Smooth muscle cell of bladder (primary cell): Measurements from ENCODE around the gene SETDB1. TPM values are rescaled to one million over a fixed set of nuclear protein-coding genes. Genes with fewer than 3 reads are reported as not detected.

Experiments used
- total RNA-seq: library from RNA; depleted of rRNA; stranded (reverse); fragments of >200 nt; gene quantifications from 2 replicates; pipeline ENCODE4 v1.2.3, GENCODE V29; 2014

SETDB1 gene
- 27.9 and 28.1 TPM in 2 replicates for total RNA-seq

DNA sequence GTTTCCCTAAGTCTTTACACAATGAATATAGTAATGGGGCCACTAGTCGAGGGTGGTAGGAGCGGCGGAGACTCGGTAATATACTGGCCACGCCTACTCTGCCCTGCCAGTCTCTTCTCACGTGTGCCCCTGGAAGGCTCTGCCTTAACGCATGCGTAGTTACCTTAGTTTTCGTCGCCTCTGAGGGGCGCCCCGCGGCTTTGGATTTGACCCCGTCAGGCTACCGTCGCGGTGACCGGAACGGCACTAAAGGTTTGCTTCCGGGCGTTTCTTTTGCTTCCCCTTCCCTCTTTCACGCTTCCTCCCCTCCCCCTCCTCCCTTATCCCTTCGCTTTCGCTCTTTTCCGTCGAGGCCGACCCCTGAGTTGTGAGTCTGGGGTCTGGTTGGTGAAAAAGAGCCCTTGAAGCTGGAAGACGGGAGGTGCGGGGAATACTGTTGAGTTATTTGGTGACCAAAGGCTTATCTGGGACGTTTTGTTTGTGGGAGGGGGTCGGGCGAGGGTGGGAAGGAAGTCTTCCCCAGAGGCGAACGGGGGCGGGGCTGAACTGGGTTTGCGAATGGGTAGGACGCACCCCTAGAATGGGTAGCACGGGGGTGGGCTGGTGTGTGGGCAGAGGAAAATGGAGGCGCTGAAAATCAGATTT is at the start of gene SETDB1:
Gene SETDB1, plus strand, starts transcription at position 267 of the 645 bp plus-strand sequence. CDS start 1,352 bp downstream, outside the sequence.

DNA sequence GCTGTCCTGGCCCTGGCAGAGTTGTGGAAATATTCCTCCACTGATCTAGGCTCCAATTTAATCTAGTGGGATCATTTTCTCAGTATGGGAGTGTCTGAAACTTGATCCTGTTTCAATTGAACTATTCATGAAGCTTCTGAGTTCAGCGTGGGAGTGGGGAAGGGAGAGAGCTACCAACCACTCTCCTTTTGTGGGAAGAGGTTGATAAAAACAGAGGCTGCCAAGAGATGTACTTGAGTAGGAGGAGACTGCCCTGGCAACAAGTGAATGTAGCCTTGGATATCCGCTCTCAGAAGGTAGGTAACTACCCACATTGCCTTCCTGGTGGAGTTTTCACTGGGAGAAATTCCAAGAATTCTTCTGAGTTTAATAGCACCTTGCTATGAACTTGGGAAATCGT is 39.1 kb upstream of the SETDB1 start, which contains the start of gene CTXND2:
Gene CTXND2, plus strand, starts transcription at position 119 of the 400 bp plus-strand sequence. CDS start 25,179 bp downstream, outside the sequence.

DNA sequence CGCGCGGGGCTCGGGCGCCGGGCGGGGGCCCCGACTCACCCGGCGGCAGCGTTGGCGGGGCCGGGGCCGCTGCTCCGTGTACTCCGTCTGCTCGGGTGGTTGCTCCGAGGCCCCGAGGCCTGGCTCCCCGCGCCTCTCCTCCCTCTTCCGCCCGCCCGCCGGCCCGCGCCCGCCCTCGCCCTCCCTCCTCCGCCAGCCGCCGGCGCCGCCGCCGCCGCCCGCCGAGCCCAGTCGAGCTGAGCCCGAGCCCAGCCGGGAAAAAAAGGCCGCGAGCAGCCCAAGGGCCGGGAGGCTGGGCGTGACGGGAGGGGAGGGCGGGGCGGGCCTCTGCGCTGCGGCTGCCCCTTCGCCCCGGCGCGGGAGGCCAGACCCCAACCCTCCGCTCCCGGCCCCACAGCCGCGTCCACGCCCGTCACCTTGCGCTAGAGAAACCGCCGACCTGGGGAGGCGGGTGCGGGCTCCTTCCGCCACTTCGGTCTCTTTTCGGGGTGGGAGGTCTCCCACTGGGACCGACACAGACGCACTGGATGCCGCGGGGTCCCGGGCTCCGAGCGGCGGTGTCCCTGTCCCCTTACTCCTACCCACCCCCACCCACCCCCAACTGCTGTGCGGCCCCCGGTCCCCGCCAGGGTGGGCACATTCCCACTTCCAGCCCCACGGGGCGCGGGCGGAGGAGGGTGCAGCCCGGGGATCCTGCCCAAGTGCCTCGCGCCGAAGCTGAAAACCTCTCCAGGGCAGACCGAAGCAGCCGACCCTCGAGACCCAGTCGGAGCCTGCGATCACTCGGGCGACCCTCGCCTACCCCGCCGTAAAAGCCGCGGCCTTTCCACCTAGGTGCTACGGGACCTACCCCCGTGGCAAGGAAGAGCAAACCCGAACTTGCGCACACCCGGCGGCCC is 48.7 kb downstream of the SETDB1 start, which contains the start of gene CERS2:
Gene CERS2, minus strand, starts transcription at position 256 of the 899 bp plus-strand sequence. CDS start 5,745 bp downstream, outside the sequence.

DNA sequence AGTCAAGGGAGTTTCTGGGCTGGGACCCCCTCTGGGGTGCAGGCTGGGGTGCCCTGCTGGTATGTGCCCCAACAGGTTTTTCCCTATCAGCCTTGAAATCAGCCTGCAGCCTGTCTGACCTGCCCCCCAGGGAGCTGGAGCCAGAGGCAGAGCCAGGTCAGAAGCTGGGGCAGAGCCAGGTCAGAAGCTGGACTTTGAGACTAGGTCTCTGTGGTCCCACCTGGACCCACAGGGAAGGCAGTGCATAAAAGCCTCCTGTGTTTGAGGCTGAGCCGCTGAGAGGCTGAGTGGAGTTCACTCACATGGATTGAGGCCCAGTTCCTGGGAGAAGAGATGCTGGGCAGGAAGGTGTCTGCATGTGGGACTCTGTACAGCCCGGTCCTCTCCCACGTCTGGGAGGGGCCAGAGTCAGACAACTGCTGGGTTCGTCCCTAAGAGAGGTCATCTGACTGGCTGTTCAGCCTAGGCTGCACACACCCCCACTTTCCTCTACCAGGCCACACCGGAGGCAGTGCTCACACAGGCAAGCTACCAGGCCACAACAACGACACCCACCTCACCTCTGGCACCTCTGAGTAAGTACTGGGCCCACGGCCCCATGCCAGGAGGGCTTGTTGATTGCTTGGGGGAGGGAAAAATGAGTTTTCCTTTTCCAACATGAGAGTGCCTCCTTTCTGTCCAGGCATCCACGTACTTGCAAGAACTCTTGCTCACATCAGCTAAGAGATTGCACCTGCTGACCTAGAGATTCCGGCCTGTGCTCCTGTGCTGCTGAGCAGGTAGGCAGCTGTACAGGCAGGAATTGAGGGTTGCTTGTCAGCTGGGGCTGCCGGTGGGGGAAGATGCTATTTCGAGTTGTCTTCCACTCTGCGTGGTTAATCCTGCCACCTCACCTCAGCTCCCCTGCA is 55.9 kb downstream of the SETDB1 start, which contains the start of gene ANXA9:
Gene ANXA9, plus strand, starts transcription at position 488 of the 908 bp plus-strand sequence. CDS start 814 bp downstream, outside the sequence.

DNA sequence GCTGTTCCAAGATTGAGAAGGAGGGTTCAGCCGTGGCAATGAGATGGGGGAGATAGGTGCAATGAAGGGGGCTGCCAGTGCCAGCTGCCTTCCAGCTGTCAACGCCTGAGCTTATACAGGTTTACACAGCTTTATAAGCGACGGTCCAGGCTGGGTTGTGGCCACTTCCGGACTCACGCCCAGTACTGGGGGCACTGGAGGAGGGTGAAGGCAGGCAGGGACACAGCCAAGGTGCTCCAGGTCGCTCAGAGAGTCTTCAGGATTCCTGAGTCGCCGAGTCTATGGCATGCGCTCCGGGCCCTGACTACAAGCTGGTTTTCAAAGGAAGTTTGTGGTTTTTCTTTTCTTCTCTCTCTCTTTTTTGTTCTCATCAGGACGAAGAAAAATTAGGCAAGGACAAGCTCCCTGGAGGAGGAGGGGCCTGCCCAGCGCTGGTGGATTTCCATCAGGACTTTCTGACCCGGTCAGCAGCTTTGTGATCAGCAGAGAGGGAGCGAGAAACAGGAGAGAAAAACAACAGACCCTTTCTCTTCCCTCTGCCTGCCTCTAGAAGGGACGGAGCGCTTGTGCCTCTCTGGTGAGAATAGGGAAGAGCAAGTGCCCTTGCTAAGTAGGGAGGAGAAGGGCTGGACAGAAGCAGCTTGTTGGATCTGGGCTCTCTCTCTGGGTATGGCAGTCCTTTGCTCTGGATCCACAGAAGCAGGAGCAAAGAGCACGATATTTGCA is 80.3 kb downstream of the SETDB1 start, which contains the start of gene MINDY1:
Gene MINDY1, minus strand, starts transcription at position 576 of the 726 bp plus-strand sequence. CDS start 4,285 bp downstream, outside the sequence.

DNA sequence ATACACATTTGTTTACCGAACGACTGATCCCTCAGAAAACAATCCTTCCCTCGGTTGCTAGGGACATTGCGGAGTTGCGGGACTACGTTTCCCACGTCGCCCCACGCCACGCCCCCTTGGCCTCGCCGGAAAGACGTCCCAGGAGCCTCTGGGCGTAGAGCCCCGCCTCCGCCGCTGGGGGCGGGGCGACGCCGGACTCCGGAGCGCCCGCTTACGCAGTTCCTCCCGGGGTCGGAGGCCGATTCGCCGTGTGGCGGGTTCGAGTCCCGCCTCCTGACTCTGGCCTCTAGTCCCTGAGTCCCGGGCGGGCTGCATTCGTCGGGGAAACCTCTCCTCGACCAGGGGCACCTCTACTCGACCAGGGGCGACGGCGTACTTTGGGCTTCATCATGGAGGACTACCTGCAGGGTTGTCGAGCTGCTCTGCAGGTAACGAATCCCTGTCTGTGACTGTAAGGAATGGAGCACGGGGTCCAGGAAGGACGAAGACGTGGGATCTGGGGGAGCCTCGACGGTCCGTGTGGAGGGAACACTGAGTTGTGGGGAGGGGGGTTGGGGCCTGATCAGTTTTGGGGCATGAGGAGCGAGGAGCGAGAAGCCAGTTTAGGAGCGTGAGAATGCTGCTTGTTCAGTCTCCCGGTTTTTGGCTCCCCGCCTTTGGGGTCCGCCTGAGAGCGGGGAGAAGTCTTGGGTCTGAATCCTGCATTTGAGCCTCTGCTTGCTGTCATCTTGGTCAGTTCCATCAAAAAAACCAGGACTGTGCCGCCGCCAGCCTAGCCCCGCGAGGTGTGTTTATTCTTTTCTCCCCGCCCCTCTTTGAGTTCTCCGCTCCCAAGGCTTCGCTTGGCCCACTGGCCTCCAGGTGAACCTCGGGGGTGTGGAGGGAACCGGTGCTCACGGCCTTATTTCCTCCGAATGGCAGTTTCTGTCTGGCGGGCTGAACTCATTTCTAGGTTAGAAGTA is 82.4 kb downstream of the SETDB1 start, which contains the start of gene PRUNE1:
Gene PRUNE1, plus strand, starts transcription at position 206 of the 962 bp plus-strand sequence. Its CDS starts 184 bp downstream, at position 390.

Other genes with a start within 250 kb of the SETDB1 start
- 7.7 and 7.8 TPM in 2 replicates for gene GOLPH3L, start 229.2 kb upstream of the SETDB1 start, total RNA-seq
- not detected in 2 replicates for gene HORMAD1, start 205.5 kb upstream of the SETDB1 start, total RNA-seq
- gene CTSS, start 160.6 kb upstream of the SETDB1 start, total RNA-seq: 3.2 and 7.0 TPM in 2 replicates
- 89.3 and 116 TPM in 2 replicates for gene CTSK, start 118.1 kb upstream of the SETDB1 start, total RNA-seq
- 30.6 and 39.8 TPM in 2 replicates for gene ARNT, start 49.8 kb upstream of the SETDB1 start, total RNA-seq
- not detected in 2 replicates for gene CTXND2, start 39.2 kb upstream of the SETDB1 start, total RNA-seq
- 86.9 and 125 TPM in 2 replicates for gene CERS2, start 48.5 kb downstream of the SETDB1 start, total RNA-seq
- 0.14 and 0.28 TPM in 2 replicates for gene ANXA9, start 55.9 kb downstream of the SETDB1 start, total RNA-seq
- gene MINDY1, start 80.5 kb downstream of the SETDB1 start, total RNA-seq: 6.4 and 6.6 TPM in 2 replicates
- 5.5 and 8.1 TPM in 2 replicates for gene PRUNE1, start 82.1 kb downstream of the SETDB1 start, total RNA-seq
- gene BNIPL, start 110.2 kb downstream of the SETDB1 start, total RNA-seq: 0.14 and 0.18 TPM in 2 replicates
- gene C1orf56, start 121.4 kb downstream of the SETDB1 start, total RNA-seq: 0.85 and 2.2 TPM in 2 replicates
- gene CDC42SE1, start 133.3 kb downstream of the SETDB1 start, total RNA-seq: 38.3 and 42.8 TPM in 2 replicates
- gene MLLT11, start 134.0 kb downstream of the SETDB1 start, total RNA-seq: 3.0 and 3.1 TPM in 2 replicates
- gene GABPB2, start 144.4 kb downstream of the SETDB1 start, total RNA-seq: 15.2 and 19.6 TPM in 2 replicates
- 0.43 and 1.0 TPM in 2 replicates for gene SEMA6C, start 220.3 kb downstream of the SETDB1 start, total RNA-seq
- not detected in 2 replicates for gene TNFAIP8L2, start 230.3 kb downstream of the SETDB1 start, total RNA-seq
- gene LYSMD1, start 239.5 kb downstream of the SETDB1 start, total RNA-seq: 6.5 and 7.2 TPM in 2 replicates
- gene SCNM1, start 239.8 kb downstream of the SETDB1 start, total RNA-seq: 28.6 and 33.4 TPM in 2 replicates
- not detected in 2 replicates for gene TMOD4, start 249.6 kb downstream of the SETDB1 start, total RNA-seq